CD4-positive, alpha-beta T cell treated with Interleukin-4 for 4 hours (primary cell): ENCODE measurements around the gene PALD1.
A peak's percentile ranks its signal among the peaks of the same experiment; 100 is the strongest.
"Not testable (repeated sequence)": the region's sequence is repeated elsewhere in the genome, so short reads cannot be mapped to it uniquely, and the experiment has no call there.

Experiments used
- DNase-seq: peaks from one replicate; pipeline ENCODE4 v3.0.0-alpha.2; 2020

The PALD1 gene

GRCh38 chr10:70592746-70593512, 114.4 kb downstream of the PALD1 start:
- DNase-seq, result no peak

GRCh38 chr10:70593513-70593890, 114.9 kb downstream of the PALD1 start:
- no peak for DNase-seq

- DNase-seq, result no peak
Measured at GRCh38 chr10:70594161-70594560, 115.6 kb downstream of the PALD1 start.

DNA sequence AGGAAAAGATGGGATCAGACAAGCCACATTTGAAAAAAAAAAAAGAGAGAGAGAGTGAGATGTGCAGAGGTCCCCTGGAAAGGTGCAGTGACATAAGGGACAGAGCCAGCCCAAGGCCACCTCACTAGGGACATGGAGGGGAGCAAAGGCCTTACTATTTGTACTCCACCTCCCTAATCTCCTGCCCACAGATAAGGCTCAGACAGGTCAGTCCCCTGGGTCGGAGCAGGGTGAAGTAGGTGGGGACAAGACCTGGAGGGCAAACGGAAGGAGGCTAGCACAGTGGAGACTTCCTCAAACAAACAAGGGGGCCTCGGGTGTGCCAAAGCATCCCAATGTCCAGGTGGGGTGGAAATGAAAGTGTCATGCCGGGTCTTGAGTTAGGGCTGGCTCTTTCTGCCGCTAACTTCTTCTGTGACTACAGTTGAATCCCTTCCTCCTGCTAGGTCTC, 117.0 kb downstream of the PALD1 start:
- no peak for DNase-seq

- DNase-seq, result no peak
Measured at GRCh38 chr10:70596110-70596798, 117.7 kb downstream of the PALD1 start.

- DNase-seq, result no peak
Measured at GRCh38 chr10:70596860-70597809, 118.6 kb downstream of the PALD1 start.

GRCh38 chr10:70597856-70598815, 119.6 kb downstream of the PALD1 start:
- DNase-seq, result no peak

DNA sequence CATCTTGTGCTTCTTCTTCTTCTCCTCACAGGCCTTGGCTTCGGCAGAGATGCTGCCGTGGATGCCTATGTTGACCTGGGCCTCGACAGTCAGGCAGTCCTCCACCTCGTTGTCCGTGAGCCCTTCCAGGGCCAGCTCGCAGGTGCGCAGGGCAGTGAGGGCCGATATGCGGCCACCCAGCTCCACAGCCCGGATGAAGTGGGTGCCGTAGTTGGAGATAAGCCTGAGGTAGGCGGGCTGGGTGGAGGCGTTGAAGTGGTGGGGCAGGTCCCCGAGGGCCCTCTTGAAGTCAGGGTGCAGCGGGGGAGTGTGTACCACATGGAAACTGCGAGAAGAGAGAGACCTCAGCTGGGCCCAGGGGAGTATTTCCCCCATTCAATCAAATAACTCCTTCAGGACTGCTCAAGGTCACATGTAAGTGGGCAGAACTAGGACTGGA, 120.3 kb downstream of the PALD1 start:
- DNase-seq, result no peak

DNA sequence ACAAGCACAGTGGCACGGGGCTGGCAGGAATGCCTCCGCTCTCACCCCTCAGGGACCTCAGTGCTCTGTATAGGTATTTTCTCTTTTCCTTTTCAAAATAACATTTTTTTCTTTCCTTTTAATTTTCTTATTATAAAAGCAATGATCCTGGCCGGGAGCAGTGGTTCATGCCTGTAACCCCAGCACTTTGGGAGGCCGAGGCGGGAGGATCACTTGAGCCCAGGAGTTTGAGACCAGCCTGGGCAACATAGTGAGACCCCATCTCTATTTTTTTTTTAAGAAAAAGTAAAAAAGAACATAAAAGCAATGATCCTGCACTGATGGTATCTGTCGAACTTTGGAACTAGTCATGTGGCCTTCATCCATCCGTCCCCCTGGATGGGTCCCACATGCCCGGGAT, 120.8 kb downstream of the PALD1 start:
- no peak for DNase-seq

GRCh38 chr10:70599791-70600190, 121.2 kb downstream of the PALD1 start:
- no peak for DNase-seq

- DNase-seq, result no peak
Measured at GRCh38 chr10:70600512-70601395, 122.2 kb downstream of the PALD1 start.

DNA sequence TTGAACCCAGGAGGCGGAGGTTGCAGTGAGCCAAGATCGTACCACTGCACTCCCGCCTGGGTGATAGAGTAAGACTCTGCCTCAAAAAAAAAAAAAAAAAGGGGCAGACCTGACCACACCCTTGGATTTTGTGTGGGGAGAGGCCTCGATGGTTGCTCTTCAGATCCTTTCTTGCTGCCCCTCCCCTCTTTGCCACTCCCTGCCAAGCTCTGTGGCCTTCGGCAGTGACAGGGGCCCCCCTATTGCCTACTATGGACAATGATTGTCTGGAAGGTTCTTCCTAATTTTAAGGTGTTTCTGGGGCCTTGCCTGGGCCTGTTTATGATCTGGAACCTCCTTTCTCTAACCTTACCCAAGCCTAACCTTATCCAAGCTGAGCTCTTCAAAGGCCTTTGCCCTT, 123.2 kb downstream of the PALD1 start:
- no peak for DNase-seq

GRCh38 chr10:70602665-70603448, 124.3 kb downstream of the PALD1 start, which contains the start of gene PRF1:
TSS of gene PRF1 (minus strand) at chr10:70602741. CDS start at chr10:70600902, 1,839 bp downstream.
- DNase-seq, result peak; percentile 80

DNA sequence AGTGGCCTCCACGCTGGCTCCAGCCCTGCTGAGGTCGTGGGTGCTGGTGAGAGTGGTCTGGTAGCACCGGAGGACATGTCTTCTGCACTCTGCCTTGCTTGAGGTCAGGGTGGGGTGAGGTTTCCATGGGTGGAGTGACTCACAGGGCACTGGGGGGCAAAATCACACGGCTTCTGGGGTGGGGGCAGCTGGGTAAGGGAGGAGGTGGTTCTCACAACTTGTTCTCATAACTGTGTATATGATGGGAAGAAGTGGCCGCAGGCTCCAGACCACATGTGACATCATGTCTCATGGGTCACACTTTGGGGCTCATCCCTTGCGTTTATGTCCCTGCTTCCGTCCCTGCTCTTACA, 124.9 kb downstream of the PALD1 start:
- peak; percentile 65 for DNase-seq

- DNase-seq, result no peak
Measured at GRCh38 chr10:70604106-70604505, 125.5 kb downstream of the PALD1 start.

GRCh38 chr10:70605161-70605560, 126.6 kb downstream of the PALD1 start:
- no peak for DNase-seq

GRCh38 chr10:70607936-70608335, 129.4 kb downstream of the PALD1 start:
- no peak for DNase-seq

GRCh38 chr10:70613941-70614340, 135.4 kb downstream of the PALD1 start:
- no peak for DNase-seq

DNA sequence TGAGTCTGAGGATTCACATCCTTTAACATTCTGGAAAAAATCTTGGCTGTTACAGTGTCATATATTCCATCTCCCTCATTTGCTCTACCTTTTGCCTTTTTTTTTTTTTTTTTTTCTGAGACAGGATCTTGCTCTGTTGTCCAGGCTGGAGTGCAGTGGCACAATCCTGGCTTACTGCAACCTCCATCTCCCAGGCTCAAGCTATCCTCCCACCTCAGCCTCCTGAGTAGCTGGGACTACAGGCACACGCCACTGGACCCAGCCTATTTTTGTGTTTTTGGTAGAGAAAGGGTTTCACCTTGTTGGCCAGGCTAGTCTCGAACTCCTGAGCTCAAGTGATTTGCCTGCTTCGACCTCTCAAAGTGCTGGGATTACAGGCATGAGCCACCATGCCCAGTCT, 135.8 kb downstream of the PALD1 start:
- not testable (repeated sequence) for DNase-seq

GRCh38 chr10:70615211-70615610, 136.6 kb downstream of the PALD1 start:
- no peak for DNase-seq
